Suprapubic skin (tissue), 4 donors: ENCODE measurements around the gene MOCS2.

Source experiments
- EP300 ChIP-seq: sonication (generic); formaldehyde crosslinking; IDR thresholded peaks from one replicate; pipeline ENCODE4 v1.6.1; 2017; ENCODE audit warnings: antibody characterized with exemption
- POLR2A ChIP-seq, 2 donors: fragments of 450-650 bp; IDR thresholded peaks; one replicate each; pipeline ENCODE4 v1.6.1; 2017; ENCODE audit warnings: antibody characterized with exemption in 2 of 2, mild to moderate bottlenecking in 2 of 2, moderate library complexity in 2 of 2
- POLR2AphosphoS5 ChIP-seq, 3 donors: sonication (generic); formaldehyde crosslinking; IDR thresholded peaks; one replicate each; pipeline ENCODE4 v1.6.1; 2017; ENCODE audit warnings: antibody characterized with exemption in 3 of 3
- TF ChIP-seq, protein P1 (sequence below), 2 donors: fragments of 200-600 bp in 1 of 2; fragments of 450-650 bp in 1 of 2; sonication (generic) in 1 of 2; IDR thresholded peaks; one replicate each; pipeline ENCODE4 v1.5.1; 2016 to 2019; ENCODE audit warnings: antibody characterized with exemption in 2 of 2, mild to moderate bottlenecking in 1 of 2, moderate library complexity in 1 of 2

DNA sequence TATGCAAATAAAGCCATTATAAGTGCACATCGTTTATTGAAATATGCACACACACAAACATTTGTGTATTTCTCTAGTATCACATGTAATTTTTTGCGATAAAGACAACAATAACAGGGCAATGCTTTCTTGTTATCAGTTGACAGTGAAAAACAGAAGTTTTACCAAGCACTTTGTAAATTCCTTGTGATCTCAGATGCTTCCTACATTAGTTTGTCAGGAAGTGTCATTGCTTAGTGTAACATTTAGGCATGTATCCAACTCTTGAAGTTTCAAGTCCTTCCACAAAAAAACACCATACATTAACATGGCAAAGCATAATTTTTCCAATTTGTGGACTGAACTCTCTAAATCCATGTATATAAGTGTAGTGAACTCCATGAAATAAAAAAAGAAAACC, 46.4 kb downstream of the MOCS2 start:
- TF ChIP-seq, protein P1, sequence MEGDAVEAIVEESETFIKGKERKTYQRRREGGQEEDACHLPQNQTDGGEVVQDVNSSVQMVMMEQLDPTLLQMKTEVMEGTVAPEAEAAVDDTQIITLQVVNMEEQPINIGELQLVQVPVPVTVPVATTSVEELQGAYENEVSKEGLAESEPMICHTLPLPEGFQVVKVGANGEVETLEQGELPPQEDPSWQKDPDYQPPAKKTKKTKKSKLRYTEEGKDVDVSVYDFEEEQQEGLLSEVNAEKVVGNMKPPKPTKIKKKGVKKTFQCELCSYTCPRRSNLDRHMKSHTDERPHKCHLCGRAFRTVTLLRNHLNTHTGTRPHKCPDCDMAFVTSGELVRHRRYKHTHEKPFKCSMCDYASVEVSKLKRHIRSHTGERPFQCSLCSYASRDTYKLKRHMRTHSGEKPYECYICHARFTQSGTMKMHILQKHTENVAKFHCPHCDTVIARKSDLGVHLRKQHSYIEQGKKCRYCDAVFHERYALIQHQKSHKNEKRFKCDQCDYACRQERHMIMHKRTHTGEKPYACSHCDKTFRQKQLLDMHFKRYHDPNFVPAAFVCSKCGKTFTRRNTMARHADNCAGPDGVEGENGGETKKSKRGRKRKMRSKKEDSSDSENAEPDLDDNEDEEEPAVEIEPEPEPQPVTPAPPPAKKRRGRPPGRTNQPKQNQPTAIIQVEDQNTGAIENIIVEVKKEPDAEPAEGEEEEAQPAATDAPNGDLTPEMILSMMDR (IDR thresholded peaks at IDR 0.05), result no peak
- no peak for TF ChIP-seq POLR2A (IDR thresholded peaks at IDR 0.05)
- no peak for TF ChIP-seq EP300
- TF ChIP-seq POLR2AphosphoS5 (IDR thresholded peaks at IDR 0.05), result no peak
